ENCODE measurements around the gene EZH2. TPM values are rescaled to one million over a fixed set of nuclear protein-coding genes. Genes with fewer than 3 reads are reported as not detected.

Gene EZH2
- total RNA-seq (2014; rRNA removed; shearing (Covaris generic)) (45.5 and 60.2 TPM in 2 replicates), total RNA-seq (2022) (72.2 and 73.3 TPM in 2 replicates), Bru-seq, nascent RNA (percentile 96 among the genes with signal in this experiment), BruChase-seq, experiment 1, labeled RNA remaining after a 6-hour chase (percentile 91 among the genes with signal in this experiment), BruChase-seq, experiment 2, labeled RNA remaining after a 2-hour chase (percentile 93 among the genes with signal in this experiment)
- long read RNA-seq, transcript EZH2-203 (20 exons, 2,591 nt), result major isoform, 81 of 258 reads
- long read RNA-seq, transcript EZH2-202 (19 exons, 2,477 nt), result minor isoform, 13 of 258 reads
- long read RNA-seq, transcript EZH2-208 (20 exons, 2,466 nt), result minor isoform, 22 of 258 reads
- long read RNA-seq, transcript EZH2-201 (20 exons, 2,639 nt), result minor isoform, 7 of 258 reads
- long read RNA-seq, partial matches to known transcripts, result 13 of 258 reads
- long read RNA-seq, other reads (novel, unspliced or antisense), result 121 of 258 reads

DNA sequence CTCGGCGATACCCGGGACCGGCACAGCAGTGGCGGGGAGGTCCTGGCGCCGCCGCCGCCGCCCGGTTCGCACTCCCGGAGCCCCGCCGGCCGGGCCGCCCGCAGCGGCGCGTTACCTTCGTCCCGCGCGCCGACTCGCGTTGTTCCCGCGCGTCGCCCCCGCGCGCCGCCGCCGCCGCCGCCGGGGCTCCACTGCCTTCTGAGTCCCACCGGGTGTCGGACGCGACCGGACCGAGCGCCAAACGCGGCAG lies at the start of gene EZH2:
TSS of gene EZH2 (minus strand) at position 243 of the 250 bp plus-strand sequence. CDS start 36,993 bp downstream, outside the sequence.
- BruUV-seq (replicated peaks), result no TSS peak
- Histone ChIP-seq H3K27ac (ENCODE audit: low read depth, low read length, poor library complexity, severe bottlenecking) (peak within 1 kb of the TSS; percentile 88), H3K79me2 (ENCODE audit: insufficient read depth, low read depth, low read length) (peaks cover 52% of the 10 kb centered on the region), H3K4me3 (ENCODE audit: low read depth, low read length, poor library complexity, severe bottlenecking) (peak within 1 kb of the TSS; percentile 91), H2AFZ (ENCODE audit: low read length) (peak within 1 kb of the TSS; percentile 68), H4K20me1 (ENCODE audit: insufficient read depth, low read length) (peaks cover 15% of the 10 kb centered on the region), H3K36me3 (ENCODE audit: insufficient read depth, low read length) (peaks cover 14% of the 10 kb centered on the region), H3K9me2 (ENCODE audit: insufficient read depth, low read length) (no peaks in the 10 kb centered on the region), H3K4me1 (ENCODE audit: insufficient read depth, low read length, poor library complexity, severe bottlenecking) (peaks cover 25% of the 10 kb centered on the region), H3K4me2 (ENCODE audit: low read length) (peak within 1 kb of the TSS; percentile 95), H3K9me3 (ENCODE audit: low read length) (no peaks in the 10 kb centered on the region)
- TF ChIP-seq, protein P1, sequence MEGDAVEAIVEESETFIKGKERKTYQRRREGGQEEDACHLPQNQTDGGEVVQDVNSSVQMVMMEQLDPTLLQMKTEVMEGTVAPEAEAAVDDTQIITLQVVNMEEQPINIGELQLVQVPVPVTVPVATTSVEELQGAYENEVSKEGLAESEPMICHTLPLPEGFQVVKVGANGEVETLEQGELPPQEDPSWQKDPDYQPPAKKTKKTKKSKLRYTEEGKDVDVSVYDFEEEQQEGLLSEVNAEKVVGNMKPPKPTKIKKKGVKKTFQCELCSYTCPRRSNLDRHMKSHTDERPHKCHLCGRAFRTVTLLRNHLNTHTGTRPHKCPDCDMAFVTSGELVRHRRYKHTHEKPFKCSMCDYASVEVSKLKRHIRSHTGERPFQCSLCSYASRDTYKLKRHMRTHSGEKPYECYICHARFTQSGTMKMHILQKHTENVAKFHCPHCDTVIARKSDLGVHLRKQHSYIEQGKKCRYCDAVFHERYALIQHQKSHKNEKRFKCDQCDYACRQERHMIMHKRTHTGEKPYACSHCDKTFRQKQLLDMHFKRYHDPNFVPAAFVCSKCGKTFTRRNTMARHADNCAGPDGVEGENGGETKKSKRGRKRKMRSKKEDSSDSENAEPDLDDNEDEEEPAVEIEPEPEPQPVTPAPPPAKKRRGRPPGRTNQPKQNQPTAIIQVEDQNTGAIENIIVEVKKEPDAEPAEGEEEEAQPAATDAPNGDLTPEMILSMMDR (conservative IDR thresholded peaks at IDR 0.05; ENCODE audit: low read length), result no peak
- no peak for TF ChIP-seq EZH2phosphoT487 (IDR thresholded peaks at IDR 0.05; ENCODE audit: borderline replicate concordance, low read depth, low read length)
- DNase-seq (ENCODE audit: low spot score), result no peak
- intact Hi-C loops (cut with micrococcal nuclease; ENCODE audit: unreplicated experiment), result loop anchor here (1.0 to 2.0 kb wide), 6 partner anchors 57 to 207 kb away; partner anchors contain the start of genes CUL1, PDIA4 and ZNF786
- POLR2A ChIA-PET, result interaction anchor here (1.2 to 1.5 kb wide), 2 partner anchors 12 to 33 kb away, joined by 4 to 5 read pairs; no protein-coding TSS in a partner anchor
- CTCF ChIA-PET (ENCODE audit: unreplicated experiment), result interaction anchor here (0.6 kb wide), 1 partner anchor 21 kb away, joined by 3 read pairs; no protein-coding TSS in a partner anchor

DNA sequence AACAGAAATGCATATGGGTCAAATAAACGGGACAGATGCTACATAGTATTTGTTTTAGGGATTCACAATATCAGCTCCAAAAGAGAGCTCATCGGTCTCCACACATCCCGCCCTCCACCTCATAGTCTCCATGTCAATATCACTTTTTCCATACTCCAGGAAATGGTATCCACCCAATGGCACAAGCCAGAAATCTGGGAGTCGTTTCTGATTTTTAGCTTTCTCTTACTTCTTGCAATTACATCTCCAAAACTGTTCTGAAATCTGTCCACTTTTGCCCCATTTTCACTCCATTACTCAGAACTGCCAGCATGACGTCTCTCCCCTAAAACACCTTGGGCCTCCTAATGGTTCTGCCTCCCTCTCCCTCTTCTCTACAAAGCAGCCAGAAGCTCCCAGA lies 47.4 kb upstream of the EZH2 start:
- TF ChIP-seq, protein P1 (conservative IDR thresholded peaks at IDR 0.05; ENCODE audit: low read length), result no peak
- TF ChIP-seq EZH2phosphoT487 (IDR thresholded peaks at IDR 0.05; ENCODE audit: borderline replicate concordance, low read depth, low read length), result no peak
- H3K36me3 ChIP-seq (ENCODE audit: insufficient read depth, low read length), result no peaks in the 10 kb centered on the region
- intact Hi-C loops (cut with micrococcal nuclease; ENCODE audit: unreplicated experiment), result no loop called here
- H2AFZ ChIP-seq (ENCODE audit: low read length), result no peak overlapping the region
- DNase-seq (ENCODE audit: low spot score), result no peak
- H3K9me3 ChIP-seq (ENCODE audit: low read length), result peaks cover 4% of the 10 kb centered on the region; the same call in 1 of the 2 replicates
- H3K4me2 ChIP-seq (ENCODE audit: low read length), result no peak overlapping the region
- H3K9me2 ChIP-seq (ENCODE audit: insufficient read depth, low read length), result no peaks in the 10 kb centered on the region
- H3K79me2 ChIP-seq (ENCODE audit: insufficient read depth, low read depth, low read length), result no peaks in the 10 kb centered on the region
- H3K4me1 ChIP-seq (ENCODE audit: insufficient read depth, low read length, poor library complexity, severe bottlenecking), result no peaks in the 10 kb centered on the region
- BruUV-seq (replicated peaks), result no TSS peak
- no peak overlapping the region for H3K27ac ChIP-seq (ENCODE audit: low read depth, low read length, poor library complexity, severe bottlenecking)
- H4K20me1 ChIP-seq (ENCODE audit: insufficient read depth, low read length), result peaks cover 6% of the 10 kb centered on the region; the same call in 1 of the 2 replicates
- CTCF ChIA-PET (ENCODE audit: unreplicated experiment), result no interaction called here
- H3K4me3 ChIP-seq (ENCODE audit: low read depth, low read length, poor library complexity, severe bottlenecking), result no peak overlapping the region
- POLR2A ChIA-PET, result interaction anchor here (0.6 to 1.5 kb wide), 6 partner anchors 8 to 173 kb away, joined by 3 to 8 read pairs (median 3); no protein-coding TSS in a partner anchor

Measured in OCI-LY7 (cell line).